Tibial artery (tissue), 4 donors: ENCODE data around the gene TEKT1.

Source experiments
- DNase-seq, 2 donors: peaks; one replicate each; pipeline ENCODE4 v3.0.0-alpha.2; 2019
- H3K27ac ChIP-seq, 2 donors: fragments of 200-600 bp; sonication (generic) in 1 of 2; 1 replicate in 1 of 2; 2 replicates in 1 of 2; pipeline ENCODE4 v1.5.1; 2018 to 2019; ENCODE audit warnings: mild to moderate bottlenecking in 1 of 2
- H3K27me3 ChIP-seq, 2 donors: fragments of 200-600 bp; sonication (generic) in 1 of 2; one replicate each; pipeline versions ENCODE4 v1.5.1 to v1.6.0; 2016 to 2019
- H3K36me3 ChIP-seq, 3 donors: fragments of 200-600 bp; sonication (generic) in 2 of 3; one replicate each; pipeline ENCODE4 v1.5.1; 2016 to 2019; ENCODE audit warnings: mild to moderate bottlenecking in 2 of 3
- H3K4me1 ChIP-seq, 4 donors: fragments of 200-600 bp; sonication (generic) in 2 of 4; 1 replicate in 3 of 4; 2 replicates in 1 of 4; pipeline ENCODE4 v1.5.1; 2016 to 2019
- H3K4me3 ChIP-seq, 2 donors: fragments of 200-600 bp; sonication (generic) in 1 of 2; 1 replicate in 1 of 2; 2 replicates in 1 of 2; pipeline ENCODE4 v1.5.1; 2018 to 2019; ENCODE audit warnings: mild to moderate bottlenecking in 2 of 2
- H3K9me3 ChIP-seq, 3 donors: fragments of 200-600 bp; sonication (generic) in 1 of 3; one replicate each; pipeline ENCODE4 v1.5.1; 2016 to 2019
- CTCF ChIP-seq, 2 experiments: fragments of 200-600 bp in 1 of 2; fragments of 450-650 bp in 1 of 2; IDR thresholded peaks; one replicate each; pipeline ENCODE4 v1.5.1; 2017 to 2019; ENCODE audit warnings: antibody characterized with exemption in 2 of 2, mild to moderate bottlenecking in 1 of 2, moderate library complexity in 1 of 2
- intact Hi-C: fragments of 100-400 bp; cut with DNase I; formaldehyde crosslinking; loops from one replicate; pipeline ENCODE4 v1.15.0; 2023; ENCODE audit warnings: low total_unique reads

The TEKT1 gene

GRCh38 chr17:6772016-6772415 is 59.5 kb downstream of the TEKT1 start:
- Histone ChIP-seq H3K27ac (no peak overlapping the region), H3K27me3 (peaks cover 0 to 18% of the 10 kb centered on the region in 2 donors), H3K9me3 (peaks cover 0 to 71% (median 29%) of the 10 kb centered on the region in 3 donors), H3K4me3 (no peak overlapping the region), H3K4me1 (peaks cover 0 to 5% (median 2%) of the 10 kb centered on the region in 4 donors), H3K36me3 (peaks cover 67 to 72% (median 71%) of the 10 kb centered on the region in 3 donors)
- intact Hi-C loops = no loop called here
- no peak for TF ChIP-seq CTCF (IDR thresholded peaks at IDR 0.05)
- no peak for DNase-seq

GRCh38 chr17:6768447-6768846 is 63.1 kb downstream of the TEKT1 start:
- TF ChIP-seq CTCF (IDR thresholded peaks at IDR 0.05) = no peak

GRCh38 chr17:6761779-6762178 is 69.8 kb downstream of the TEKT1 start:
- H3K4me3 ChIP-seq = no peak overlapping the region
- H3K36me3 ChIP-seq = peaks cover 25 to 74% (median 73%) of the 10 kb centered on the region in 3 donors
- TF ChIP-seq CTCF (IDR thresholded peaks at IDR 0.05) = no peak
- no peak overlapping the region for H3K27ac ChIP-seq
- peaks cover 0 to 11% (median 7%) of the 10 kb centered on the region in 4 donors for H3K4me1 ChIP-seq
- intact Hi-C loops = no loop called here
- H3K27me3 ChIP-seq = no peaks in the 10 kb centered on the region
- H3K9me3 ChIP-seq = peaks cover 0 to 3% (median 0%) of the 10 kb centered on the region in 3 donors
- DNase-seq = no peak

More at GRCh38 chr17:6768447-6768846, 63.1 kb downstream of the TEKT1 start:
- Histone ChIP-seq H3K9me3 (peaks cover 0 to 50% (median 12%) of the 10 kb centered on the region in 3 donors), H3K4me3 (no peak overlapping the region), H3K27ac (no peak overlapping the region), H3K27me3 (no peaks in the 10 kb centered on the region), H3K36me3 (peaks cover 76 to 99% (median 99%) of the 10 kb centered on the region in 3 donors), H3K4me1 (no peaks in the 10 kb centered on the region)
- DNase-seq = no peak
- intact Hi-C loops = no loop called here

GRCh38 chr17:6757747-6758146 is 73.8 kb downstream of the TEKT1 start:
- intact Hi-C loops = no loop called here
- no peak overlapping the region for H3K27ac ChIP-seq
- H3K4me1 ChIP-seq = peaks cover 0 to 44% (median 27%) of the 10 kb centered on the region in 4 donors
- TF ChIP-seq CTCF (IDR thresholded peaks at IDR 0.05) = no peak
- no peaks in the 10 kb centered on the region for H3K27me3 ChIP-seq
- DNase-seq = no peak
- no peak overlapping the region for H3K4me3 ChIP-seq
- peaks cover 12 to 36% (median 35%) of the 10 kb centered on the region in 3 donors for H3K36me3 ChIP-seq
- H3K9me3 ChIP-seq = no peaks in the 10 kb centered on the region

GRCh38 chr17:6756425-6757031 is 75.0 kb downstream of the TEKT1 start:
- peak overlapping the region; percentile 71 to 74 for H3K27ac ChIP-seq
- peak overlapping the region; percentile 44 to 51 for H3K4me3 ChIP-seq
- DNase-seq = no peak
- TF ChIP-seq CTCF (IDR thresholded peaks at IDR 0.05) = no peak
- H3K4me1 ChIP-seq = peaks cover 0 to 53% (median 37%) of the 10 kb centered on the region in 4 donors
- intact Hi-C loops = no loop called here
- H3K9me3 ChIP-seq = no peaks in the 10 kb centered on the region
- peaks cover 7 to 27% (median 24%) of the 10 kb centered on the region in 3 donors for H3K36me3 ChIP-seq
- H3K27me3 ChIP-seq = no peaks in the 10 kb centered on the region
